PC-3 (cell line): Measurements from ENCODE around the gene TALDO1. TPM values are rescaled to one million over a fixed set of nuclear protein-coding genes. Genes with fewer than 3 reads are reported as not detected.

Experiments used
- ATAC-seq: fragments of 200-7000 bp; cut with Tn5 transposase; 2 replicates; pipeline ENCODE4 v1.9.1; 2020; ENCODE audit warnings: mild to moderate bottlenecking, moderate library complexity
- BruUV-seq: library from RNA; stranded (reverse); fragments of 400-500 nt; replicated peaks from 2 replicates; lab custom pipeline; 2021; lab: Mats Ljungman, UMichigan
- CTCF ChIA-PET: fragments of 300-600 bp; sonication (Branson Sonifier 250); formaldehyde crosslinking; loops from one replicate; lab custom pipeline; 2022; ENCODE audit warnings: antibody characterized with exemption; lab: Charles Lee
- POLR2A ChIA-PET: fragments of 300-600 bp; sonication (Branson Sonifier 250); formaldehyde crosslinking; loops from one replicate; lab custom pipeline; 2022; ENCODE audit warnings: antibody characterized with exemption; ENCODE audit not compliant: unreplicated experiment; lab: Charles Lee
- DNase-seq: peaks from one replicate; pipeline ENCODE4 v3.0.0-alpha.2; 2015
- H2AFZ ChIP-seq: fragments of 300-600 bp; sonication (generic); 2 replicates; pipeline ENCODE4 v1.6.0; 2016; ENCODE audit warnings: antibody characterized with exemption, low read length
- H3F3A ChIP-seq: fragments of 300-600 bp; sonication (generic); one replicate; pipeline ENCODE4 v1.6.0; 2017; ENCODE audit warnings: antibody characterized with exemption, low read length, control low read depth, mild to moderate bottlenecking; ENCODE audit not compliant: unreplicated experiment
- H3K27ac ChIP-seq: fragments of 300-600 bp; sonication (generic); 2 replicates; pipeline ENCODE4 v1.5.1; 2016; ENCODE audit warnings: mild to moderate bottlenecking, low read length
- H3K27me3 ChIP-seq: fragments of 300-600 bp; sonication (generic); 2 replicates; pipeline ENCODE4 v1.6.1; 2016; ENCODE audit warnings: low read length, mixed read lengths
- H3K36me3 ChIP-seq: fragments of 300-600 bp; sonication (generic); 2 replicates; pipeline ENCODE4 v1.6.1; 2016; ENCODE audit warnings: low read depth, mixed run types, low read length, mixed read lengths
- H3K4me1 ChIP-seq: fragments of 300-600 bp; sonication (generic); 2 replicates; pipeline ENCODE4 v1.5.1; 2016; ENCODE audit warnings: low read length; ENCODE audit not compliant: insufficient read depth
- H3K4me2 ChIP-seq: fragments of 300-600 bp; sonication (generic); 2 replicates; pipeline ENCODE4 v1.6.0; 2016; ENCODE audit warnings: low read length
- H3K4me3 ChIP-seq: fragments of 300-600 bp; sonication (generic); 2 replicates; pipeline ENCODE4 v1.5.1; 2016; ENCODE audit warnings: mild to moderate bottlenecking, low read length, mixed read lengths
- H3K79me2 ChIP-seq: fragments of 300-600 bp; sonication (generic); 2 replicates; pipeline ENCODE4 v1.6.1; 2017; ENCODE audit warnings: low read length, mixed read lengths
- H3K9ac ChIP-seq: fragments of 300-600 bp; sonication (generic); 2 replicates; pipeline ENCODE4 v1.6.0; 2016; ENCODE audit warnings: mild to moderate bottlenecking, low read length
- H3K9me2 ChIP-seq: fragments of 300-600 bp; sonication (generic); replicated peaks from 2 replicates; pipeline ENCODE4 v1.6.1; 2016; ENCODE audit warnings: mixed run types, low read length, mixed read lengths
- H3K9me3 ChIP-seq: fragments of 300-600 bp; sonication (generic); 2 replicates; pipeline ENCODE4 v1.6.1; 2016; ENCODE audit warnings: low read length, mixed read lengths
- H4K20me1 ChIP-seq: fragments of 300-600 bp; sonication (generic); 2 replicates; pipeline ENCODE4 v1.6.1; 2016; ENCODE audit warnings: low read length, mixed read lengths
- CTCF ChIP-seq: fragments of 300-600 bp; sonication (generic); conservative IDR thresholded peaks from 2 replicates; pipeline ENCODE4 v1.5.1; 2017; ENCODE audit warnings: antibody characterized with exemption, low read depth, mild to moderate bottlenecking, low read length
- EZH2 ChIP-seq: fragments of 300-600 bp; sonication (generic); IDR thresholded peaks from one replicate; pipeline ENCODE4 v1.6.1; 2017; ENCODE audit warnings: antibody characterized with exemption, mild to moderate bottlenecking, low read length; ENCODE audit not compliant: unreplicated experiment
- EZH2phosphoT487 ChIP-seq: fragments of 300-600 bp; sonication (generic); IDR thresholded peaks from 2 replicates; pipeline ENCODE4 v1.6.1; 2018; ENCODE audit warnings: mild to moderate bottlenecking, antibody characterized with exemption, low read length, borderline replicate concordance
- intact Hi-C: fragments of 100-400 bp; cut with micrococcal nuclease; formaldehyde crosslinking; loops from 2 replicates; pipeline ENCODE4 v1.9.0; 2023
- total RNA-seq: library from RNA; depleted of rRNA; stranded (reverse); fragments of >200 nt; gene quantifications from 2 replicates; pipeline ENCODE4 v1.2.3, GENCODE V29; 2014

Gene TALDO1
- total RNA-seq, 1 experiment from 2014 or later, result 326 TPM

GRCh38 chr11:763549-764321, 16.5 kb downstream of the TALDO1 start:
- DNase-seq (no peak), ATAC-seq (no peak)
- peaks cover 14% of the 10 kb centered on the region for H3K4me1 ChIP-seq
- BruUV-seq, result TSS peak; percentile 26
- no peak overlapping the region for H3K9ac ChIP-seq
- no peak overlapping the region for H3K4me3 ChIP-seq
- no peaks in the 10 kb centered on the region for H4K20me1 ChIP-seq
- H3K27ac ChIP-seq, result peak overlapping the region; percentile 19; the same call in 1 of the 2 replicates
- no peak for TF ChIP-seq EZH2
- TF ChIP-seq EZH2phosphoT487, result no peak
- TF ChIP-seq CTCF, result no peak
- ChIA-PET POLR2A (interaction anchor here (0.5 to 1.0 kb wide), 6 partner anchors 14 to 68 kb away, joined by 3 to 6 read pairs (median 4); partner anchors contain the start of genes DEAF1 and TMEM80), CTCF (no interaction called here)
- peaks cover 9% of the 10 kb centered on the region for H3F3A ChIP-seq
- no peak overlapping the region for H3K4me2 ChIP-seq
- H3K27me3 ChIP-seq, result no peaks in the 10 kb centered on the region
- intact Hi-C loops, result loop anchor here (2.0 kb wide), 1 partner anchor 15 kb away; no protein-coding TSS in a partner anchor
- no peaks in the 10 kb centered on the region for H3K79me2 ChIP-seq
- no peak overlapping the region for H2AFZ ChIP-seq
- peaks cover 39% of the 10 kb centered on the region for H3K36me3 ChIP-seq
- H3K9me3 ChIP-seq, result no peaks in the 10 kb centered on the region
- H3K9me2 ChIP-seq, result no peaks in the 10 kb centered on the region

DNA sequence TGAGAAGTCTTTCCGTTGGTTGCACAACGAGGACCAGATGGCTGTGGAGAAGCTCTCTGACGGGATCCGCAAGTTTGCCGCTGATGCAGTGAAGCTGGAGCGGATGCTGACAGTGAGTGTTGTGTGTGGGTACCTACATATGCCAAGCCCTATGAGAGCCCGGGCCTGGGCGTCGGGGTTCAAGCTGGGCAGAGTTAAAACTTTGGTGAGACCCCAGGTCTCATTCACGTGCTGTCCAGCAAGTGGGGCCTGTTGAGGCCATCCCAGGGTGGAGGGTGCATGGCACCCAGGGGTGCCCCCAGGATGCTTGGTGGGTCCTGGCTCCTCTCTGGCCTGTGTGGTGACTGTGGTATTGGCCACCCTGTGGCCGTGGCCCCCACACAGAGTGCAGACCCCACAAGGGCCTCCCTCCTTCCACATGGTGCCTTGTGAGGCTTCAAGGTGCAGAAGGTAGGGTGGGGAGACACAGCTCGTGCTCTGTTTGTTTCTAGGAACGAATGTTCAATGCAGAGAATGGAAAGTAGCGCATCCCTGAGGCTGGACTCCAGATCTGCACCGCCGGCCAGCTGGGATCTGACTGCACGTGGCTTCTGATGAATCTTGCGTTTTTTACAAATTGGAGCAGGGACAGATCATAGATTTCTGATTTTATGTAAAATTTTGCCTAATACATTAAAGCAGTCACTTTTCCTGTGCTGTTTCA, 17.2 kb downstream of the TALDO1 start:
- H4K20me1 ChIP-seq, result no peaks in the 10 kb centered on the region
- H3K4me1 ChIP-seq, result peaks cover 14% of the 10 kb centered on the region
- intact Hi-C loops, result no loop called here
- H3K79me2 ChIP-seq, result no peaks in the 10 kb centered on the region
- H2AFZ ChIP-seq, result no peak overlapping the region
- ChIA-PET CTCF (no interaction called here), POLR2A (interaction anchor here (0.6 kb wide), 1 partner anchor 62 kb away, joined by 3 read pairs; no protein-coding TSS in a partner anchor)
- no peak overlapping the region for H3K9ac ChIP-seq
- no peaks in the 10 kb centered on the region for H3K9me3 ChIP-seq
- no peak overlapping the region for H3K4me3 ChIP-seq
- TF ChIP-seq CTCF, result no peak
- no peak for TF ChIP-seq EZH2
- TF ChIP-seq EZH2phosphoT487, result no peak
- peaks cover 9% of the 10 kb centered on the region for H3F3A ChIP-seq
- DNase-seq (no peak), ATAC-seq (no peak)
- no peak overlapping the region for H3K4me2 ChIP-seq
- H3K27me3 ChIP-seq, result no peaks in the 10 kb centered on the region
- H3K9me2 ChIP-seq, result no peaks in the 10 kb centered on the region
- peaks cover 39% of the 10 kb centered on the region for H3K36me3 ChIP-seq
- H3K27ac ChIP-seq, result no peak overlapping the region
- BruUV-seq, result no TSS peak
